HUES64 (cell line): ENCODE data around the gene DSG4.

Experiments
- H3K27ac ChIP-seq: 2 replicates; pipeline ENCODE4 v1.7.0; 2013; ENCODE audit warnings: low read depth, low read length, inconsistent platforms
- H3K27me3 ChIP-seq: 2 replicates; pipeline ENCODE4 v1.6.1; 2013; ENCODE audit warnings: mild to moderate bottlenecking, low read length; ENCODE audit not compliant: insufficient read depth
- H3K36me3 ChIP-seq: 2 replicates; pipeline ENCODE4 v1.6.1; 2013; ENCODE audit warnings: mild to moderate bottlenecking, low read length; ENCODE audit not compliant: insufficient read depth
- H3K4me1 ChIP-seq: 2 replicates; pipeline ENCODE4 v1.6.1; 2013; ENCODE audit warnings: mild to moderate bottlenecking, low read length, moderate library complexity; ENCODE audit not compliant: insufficient read depth
- H3K4me3 ChIP-seq: 2 replicates; pipeline ENCODE4 v1.5.1; 2013; ENCODE audit warnings: mild to moderate bottlenecking, low read length, moderate library complexity
- H3K9ac ChIP-seq: 2 replicates; pipeline ENCODE4 v1.6.1; 2013; ENCODE audit warnings: mild to moderate bottlenecking, low read depth, low read length
- H3K9me3 ChIP-seq: 2 replicates; pipeline ENCODE4 v1.6.1; 2013; ENCODE audit warnings: low read depth, low read length; ENCODE audit not compliant: insufficient read depth
- WGBS: fragments of 150-250, 120-280 bp; methylation state at CpG from one replicate; pipeline ENCODE4 v1.1.7; 2013; ENCODE audit warnings: missing lambda C conversion rate; 5-methylcytosine and 5-hydroxymethylcytosine counted together

Gene DSG4

DNA sequence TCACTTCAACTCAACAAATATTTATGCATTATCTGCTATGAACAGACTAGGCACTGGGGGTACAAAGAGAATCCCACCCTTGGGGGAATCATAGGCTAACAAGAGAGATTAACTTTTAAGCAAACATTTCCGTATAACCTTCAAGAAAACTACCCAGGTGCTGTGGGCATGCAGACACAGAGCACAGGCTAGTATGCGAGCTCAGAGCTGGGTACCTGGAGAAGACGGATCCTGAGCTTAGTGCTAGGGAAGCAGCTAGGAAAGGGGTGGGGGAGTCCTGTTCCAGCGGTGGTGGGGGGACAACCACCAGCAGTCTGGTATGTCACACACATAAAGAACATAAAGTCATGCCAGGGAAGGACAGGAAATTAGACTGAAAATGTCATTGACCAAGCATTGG lies 53.5 kb downstream of the DSG4 start:
- WGBS = 90% methylated on average over 4 of the region's 4 CpGs
- Histone ChIP-seq H3K27ac (no peak overlapping the region), H3K9me3 (peaks cover 5% of the 10 kb centered on the region; the same call in 1 of the 2 replicates), H3K4me3 (no peak overlapping the region), H3K4me1 (no peaks in the 10 kb centered on the region), H3K36me3 (no peaks in the 10 kb centered on the region), H3K9ac (no peak overlapping the region), H3K27me3 (no peaks in the 10 kb centered on the region)

DNA sequence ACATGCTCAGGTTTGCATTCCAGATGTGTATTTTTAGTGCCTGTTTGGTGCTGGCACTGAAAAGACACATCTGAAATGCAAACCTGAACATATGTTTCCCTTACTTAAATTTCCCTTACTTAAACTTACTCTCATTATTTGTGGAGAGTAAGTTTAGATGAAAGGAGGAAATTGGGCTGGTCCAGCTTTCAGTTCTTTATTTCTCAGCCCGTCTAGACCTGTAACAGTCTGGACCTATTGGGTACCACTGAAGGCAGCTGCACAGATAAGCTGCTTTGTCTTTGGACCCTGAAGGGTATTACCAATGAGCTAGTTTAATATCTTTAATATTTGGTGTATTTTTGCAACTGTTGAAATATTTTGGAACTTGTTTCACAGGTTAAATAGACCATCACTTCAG lies 54.0 kb downstream of the DSG4 start:
- WGBS = 92% methylated on average over 1 of the region's 1 CpG
- peaks cover 5% of the 10 kb centered on the region; the same call in 1 of the 2 replicates for H3K9me3 ChIP-seq
- no peaks in the 10 kb centered on the region for H3K36me3 ChIP-seq
- no peaks in the 10 kb centered on the region for H3K4me1 ChIP-seq
- H3K27ac ChIP-seq = no peak overlapping the region
- H3K9ac ChIP-seq = no peak overlapping the region
- no peaks in the 10 kb centered on the region for H3K27me3 ChIP-seq
- H3K4me3 ChIP-seq = no peak overlapping the region

DNA sequence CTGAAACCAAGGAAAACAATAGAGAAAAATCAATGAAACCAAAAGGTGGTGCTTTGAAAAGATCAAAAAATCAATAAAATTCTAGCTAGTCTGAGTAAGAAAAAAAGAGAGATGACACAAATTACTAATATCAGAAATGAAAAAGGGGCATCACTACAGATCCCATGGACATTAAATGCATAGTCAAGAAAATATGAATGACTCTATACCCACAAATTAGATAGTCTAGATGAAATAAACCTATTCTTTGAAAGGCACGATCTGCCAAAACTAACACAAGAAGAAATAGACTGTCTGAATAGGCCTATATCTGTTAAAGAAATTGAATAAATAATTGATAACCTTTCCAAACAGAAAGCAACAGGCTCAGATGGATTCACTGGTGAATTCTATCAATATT lies 55.7 kb downstream of the DSG4 start:
- H3K9me3 ChIP-seq = peaks cover 5% of the 10 kb centered on the region; the same call in 1 of the 2 replicates
- H3K4me1 ChIP-seq = no peaks in the 10 kb centered on the region
- no CpG with 5 or more reads among the region's 1 CpG for WGBS
- no peak overlapping the region for H3K27ac ChIP-seq
- no peaks in the 10 kb centered on the region for H3K27me3 ChIP-seq
- no peaks in the 10 kb centered on the region for H3K36me3 ChIP-seq
- no peak overlapping the region for H3K4me3 ChIP-seq
- no peak overlapping the region for H3K9ac ChIP-seq

DNA sequence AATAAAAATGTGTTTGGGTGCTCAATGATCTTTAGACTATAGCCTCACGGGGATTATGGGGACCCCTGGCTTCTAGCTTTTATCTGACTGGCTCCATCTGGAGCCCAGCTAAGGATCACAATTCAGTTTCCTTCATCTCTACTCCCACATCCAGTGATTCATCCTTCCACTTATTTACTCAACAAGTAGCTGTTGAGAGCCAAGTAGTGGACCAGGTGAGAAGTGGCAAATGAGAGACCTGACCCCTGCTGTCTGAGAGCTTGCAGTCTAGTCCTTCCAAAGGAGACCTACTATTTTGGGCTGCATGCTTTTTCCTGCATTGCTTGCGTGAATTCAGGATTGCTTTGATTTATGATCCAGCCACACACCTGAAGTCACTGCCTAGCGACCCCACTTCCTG lies 60.2 kb downstream of the DSG4 start:
- no peak overlapping the region for H3K27ac ChIP-seq
- H3K27me3 ChIP-seq = no peaks in the 10 kb centered on the region
- H3K4me1 ChIP-seq = no peaks in the 10 kb centered on the region
- no peak overlapping the region for H3K4me3 ChIP-seq
- no peaks in the 10 kb centered on the region for H3K36me3 ChIP-seq
- H3K9me3 ChIP-seq = peaks cover 5% of the 10 kb centered on the region; the same call in 1 of the 2 replicates
- 86% methylated on average over 3 of the region's 3 CpGs for WGBS
- no peak overlapping the region for H3K9ac ChIP-seq

DNA sequence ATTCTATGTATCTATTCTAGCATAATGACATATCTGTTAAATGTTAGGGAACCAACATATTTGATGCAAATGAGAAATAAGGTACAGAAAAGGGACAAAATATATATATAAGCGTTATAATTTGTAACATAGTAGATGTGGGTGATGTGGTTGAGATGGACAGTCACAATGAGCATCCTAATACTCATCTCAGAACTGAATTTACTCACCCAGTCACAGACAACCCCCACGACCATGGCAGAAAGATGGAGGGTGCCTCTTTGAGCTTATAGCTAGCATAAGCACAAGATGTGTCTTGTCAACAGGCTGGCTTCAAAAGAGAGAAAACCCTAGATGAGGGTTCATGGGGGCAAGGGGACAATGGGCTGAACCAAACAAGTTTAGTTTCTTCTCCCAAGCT lies 61.8 kb downstream of the DSG4 start:
- H3K27ac ChIP-seq = no peak overlapping the region
- H3K9me3 ChIP-seq = no peaks in the 10 kb centered on the region
- H3K27me3 ChIP-seq = no peaks in the 10 kb centered on the region
- WGBS = 94% methylated on average over 2 of the region's 2 CpGs
- no peaks in the 10 kb centered on the region for H3K4me1 ChIP-seq
- no peaks in the 10 kb centered on the region for H3K36me3 ChIP-seq
- no peak overlapping the region for H3K9ac ChIP-seq
- no peak overlapping the region for H3K4me3 ChIP-seq

DNA sequence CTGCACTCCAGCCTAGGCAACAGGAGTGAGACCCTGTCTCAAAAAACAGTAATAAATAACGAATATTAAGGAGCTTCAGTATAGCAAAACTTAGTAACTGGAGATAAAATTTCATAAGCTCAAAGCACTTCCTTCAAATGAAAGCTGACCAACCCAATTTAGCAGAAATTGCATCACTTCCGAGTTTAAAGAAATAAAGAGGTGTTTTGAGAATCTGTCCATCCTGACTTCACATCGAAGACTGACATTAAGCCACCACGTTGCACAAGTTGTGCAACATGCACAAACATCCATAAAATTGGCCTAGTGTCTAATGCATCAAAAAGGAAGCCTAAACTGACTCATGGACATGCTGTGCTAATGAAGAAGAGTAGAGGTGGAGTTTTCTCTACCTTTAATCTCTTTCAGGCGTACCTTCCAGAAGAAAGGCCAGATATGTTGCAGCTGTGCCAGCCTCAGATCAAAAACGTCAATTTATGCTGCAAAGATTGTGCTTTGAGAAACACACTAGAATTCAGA lies 63.3 kb downstream of the DSG4 start:
- Histone ChIP-seq H3K4me3 (no peak overlapping the region), H3K9ac (no peak overlapping the region), H3K4me1 (no peaks in the 10 kb centered on the region), H3K27ac (no peak overlapping the region), H3K27me3 (no peaks in the 10 kb centered on the region), H3K36me3 (no peaks in the 10 kb centered on the region), H3K9me3 (no peaks in the 10 kb centered on the region)
- WGBS = 95% methylated on average over 6 of the region's 6 CpGs

DNA sequence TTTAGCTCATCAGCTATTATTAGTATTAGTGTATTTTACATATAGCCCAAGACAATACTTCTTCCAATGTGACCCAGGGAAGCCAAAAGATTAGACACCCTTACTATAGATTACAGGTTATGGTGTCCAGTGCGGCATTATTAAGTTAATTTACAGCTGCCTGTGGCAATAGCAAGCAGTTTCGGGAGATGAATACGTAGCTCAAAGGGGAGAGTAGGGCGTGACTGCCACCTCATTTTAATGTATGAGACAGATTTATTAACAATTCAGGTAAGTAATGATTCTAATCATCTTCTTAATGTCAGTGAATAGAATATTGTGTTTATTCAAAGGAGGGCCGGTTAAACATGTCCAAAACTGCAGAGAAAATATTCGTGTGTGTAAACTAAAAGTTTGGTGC lies 64.2 kb downstream of the DSG4 start:
- Histone ChIP-seq H3K9ac (no peak overlapping the region), H3K9me3 (no peaks in the 10 kb centered on the region), H3K4me3 (no peak overlapping the region), H3K4me1 (no peaks in the 10 kb centered on the region), H3K27ac (no peak overlapping the region), H3K36me3 (no peaks in the 10 kb centered on the region), H3K27me3 (no peaks in the 10 kb centered on the region)
- 89% methylated on average over 6 of the region's 6 CpGs for WGBS

DNA sequence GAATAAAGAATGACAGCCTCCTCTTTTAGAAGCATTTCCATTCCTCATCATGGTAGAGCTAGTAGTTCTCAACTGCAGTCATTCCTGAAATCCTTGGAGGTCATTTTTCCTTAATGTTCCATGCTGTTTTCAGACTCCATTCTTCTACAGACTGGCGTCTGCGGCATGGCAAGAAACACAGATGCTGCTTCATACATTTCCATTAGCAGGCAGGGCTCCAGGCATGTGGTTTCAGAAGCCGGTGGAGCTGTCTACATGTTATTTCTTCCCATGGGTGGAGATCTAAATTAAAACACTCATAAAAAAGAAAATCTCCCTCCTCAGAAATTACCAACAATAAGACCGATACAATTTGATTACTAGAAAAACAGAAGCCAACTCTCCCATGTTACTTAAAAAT lies 64.9 kb downstream of the DSG4 start:
- Histone ChIP-seq H3K9ac (no peak overlapping the region), H3K27me3 (no peaks in the 10 kb centered on the region), H3K27ac (no peak overlapping the region), H3K9me3 (no peaks in the 10 kb centered on the region), H3K36me3 (no peaks in the 10 kb centered on the region), H3K4me3 (no peak overlapping the region), H3K4me1 (no peaks in the 10 kb centered on the region)
- 97% methylated on average over 4 of the region's 4 CpGs for WGBS

DNA sequence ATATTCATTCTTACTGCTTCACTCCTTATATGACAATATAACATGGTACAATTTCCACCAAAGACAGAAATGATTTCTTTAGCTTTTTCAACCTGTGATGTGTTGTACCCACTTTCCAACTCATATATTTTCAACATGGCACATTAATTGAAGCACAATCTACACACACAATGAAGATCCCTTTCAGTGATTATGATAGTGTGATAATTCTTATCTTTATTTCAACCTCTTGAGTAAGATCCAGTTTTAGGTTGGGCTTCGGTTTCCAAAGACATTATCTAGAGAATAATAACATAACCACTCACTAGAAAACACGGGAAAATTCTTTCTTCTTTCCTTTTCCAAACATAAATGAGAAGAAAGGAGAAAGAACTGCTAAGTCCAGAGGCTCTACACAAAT lies 67.6 kb downstream of the DSG4 start:
- Histone ChIP-seq H3K9ac (no peak overlapping the region), H3K36me3 (no peaks in the 10 kb centered on the region), H3K4me3 (no peak overlapping the region), H3K27ac (no peak overlapping the region), H3K9me3 (no peaks in the 10 kb centered on the region), H3K4me1 (0 out of 2 replicates have a peak, but pooled peaks cover 6% of the 10 kb centered on the region), H3K27me3 (no peaks in the 10 kb centered on the region)
- 100% methylated on average over 1 of the region's 2 CpGs for WGBS

DNA sequence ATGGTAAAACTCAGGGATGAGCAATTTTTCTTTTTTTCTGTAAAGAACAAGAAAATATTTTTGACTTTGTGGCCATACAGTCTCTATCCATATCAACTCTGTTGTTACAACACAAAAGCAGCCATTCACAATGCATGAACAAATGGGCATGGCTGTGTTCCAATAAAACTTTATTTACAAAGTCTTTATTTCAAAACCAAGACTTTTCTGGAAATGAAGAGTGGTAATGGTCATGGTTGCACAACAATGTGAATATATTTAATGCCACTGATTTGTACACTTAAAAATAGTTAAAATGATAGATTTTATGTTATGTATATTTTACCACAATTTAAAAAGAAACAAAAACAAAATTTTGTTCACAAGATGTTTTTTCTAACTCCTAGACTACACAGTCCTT lies 69.3 kb downstream of the DSG4 start:
- Histone ChIP-seq H3K9ac (no peak overlapping the region), H3K9me3 (no peaks in the 10 kb centered on the region), H3K27me3 (no peaks in the 10 kb centered on the region), H3K36me3 (no peaks in the 10 kb centered on the region), H3K27ac (no peak overlapping the region), H3K4me3 (no peak overlapping the region), H3K4me1 (0 out of 2 replicates have a peak, but pooled peaks cover 6% of the 10 kb centered on the region)

DNA sequence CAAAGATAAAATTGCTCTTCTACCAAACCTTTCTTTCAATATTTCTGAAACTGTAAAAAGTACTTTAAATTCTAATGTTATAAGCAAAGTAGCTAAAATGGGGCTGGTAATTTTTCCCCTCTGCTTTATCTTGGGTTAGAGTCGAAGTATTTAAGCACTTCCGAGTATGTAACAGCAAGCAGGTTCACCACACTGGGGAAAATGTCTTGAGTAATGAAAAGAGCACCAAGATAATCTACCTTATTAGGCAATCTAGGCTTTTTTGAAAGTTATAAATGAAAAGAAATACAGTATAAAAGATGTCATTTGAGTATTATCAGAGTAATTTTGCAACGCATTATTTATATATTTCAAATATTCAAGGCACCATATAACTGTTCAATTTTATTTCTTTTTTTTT lies 70.3 kb downstream of the DSG4 start:
- Histone ChIP-seq H3K4me1 (0 out of 2 replicates have a peak, but pooled peaks cover 6% of the 10 kb centered on the region), H3K27me3 (no peaks in the 10 kb centered on the region), H3K9me3 (no peaks in the 10 kb centered on the region), H3K9ac (no peak overlapping the region), H3K36me3 (no peaks in the 10 kb centered on the region), H3K27ac (no peak overlapping the region), H3K4me3 (no peak overlapping the region)
- WGBS = 94% methylated on average over 2 of the region's 3 CpGs

DNA sequence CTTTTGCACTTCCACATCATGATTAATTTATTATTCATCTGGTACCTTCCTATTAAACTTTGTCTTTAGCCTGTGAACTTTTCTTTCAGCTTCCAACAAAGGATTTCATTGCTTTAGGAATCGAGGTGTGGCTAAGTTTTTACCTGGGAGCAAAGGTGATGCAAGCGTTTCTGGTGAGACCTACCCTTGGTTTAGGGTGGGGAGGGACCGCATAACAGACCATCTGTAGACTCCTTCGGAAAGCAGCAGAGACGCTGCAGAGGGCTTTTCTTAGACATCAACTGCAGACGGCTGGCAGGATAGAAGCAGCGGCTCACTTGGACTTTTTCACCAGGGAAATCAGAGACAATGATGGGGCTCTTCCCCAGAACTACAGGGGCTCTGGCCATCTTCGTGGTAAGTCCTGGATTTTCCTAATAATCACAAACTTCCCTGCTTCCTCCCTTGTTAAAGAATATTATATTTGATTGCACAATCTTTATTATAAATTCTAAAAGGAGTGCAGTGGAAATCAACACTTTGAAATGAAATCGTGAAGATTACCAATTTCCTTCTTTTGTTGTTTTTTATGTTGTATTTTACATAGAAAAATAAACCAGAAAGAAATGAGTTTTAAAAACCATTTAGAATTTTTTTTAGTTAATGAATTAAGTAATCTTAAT lies 71.1 kb downstream of the DSG4 start, which contains the start of gene DSG3:
TSS of gene DSG3 (plus strand) at position 212 of the 662 bp plus-strand sequence. CDS start at position 349, 137 bp downstream.
- Histone ChIP-seq H3K9ac (no peak within 1 kb of the TSS), H3K27ac (no peak within 1 kb of the TSS), H3K27me3 (no peaks in the 10 kb centered on the region), H3K4me1 (0 out of 2 replicates have a peak, but pooled peaks cover 6% of the 10 kb centered on the region), H3K36me3 (no peaks in the 10 kb centered on the region), H3K9me3 (no peaks in the 10 kb centered on the region), H3K4me3 (no peak within 1 kb of the TSS)
- WGBS = 83% methylated on average over 8 of the region's 9 CpGs
